ENCODE results near the gene ZNF280D. TPM values are rescaled to one million over a fixed set of nuclear protein-coding genes. Genes with fewer than 3 reads are reported as not detected.

Gene ZNF280D
- total RNA-seq, 3 donors from 2014 or later, result 14.9 to 16.3 (median 15.3) TPM

- Mint-ChIP-seq H3K4me3 (no peak overlapping the region), H3K36me3 (ENCODE audit: insufficient read depth) (no peaks in the 10 kb centered on the region), H3K27me3 (ENCODE audit: low read depth) (no peaks in the 10 kb centered on the region), H3K9me3 (no peaks in the 10 kb centered on the region), H3K4me1 (ENCODE audit: low read depth) (peaks cover 8% of the 10 kb centered on the region)
- DNase-seq (no peak), ATAC-seq (no peak)
Measured at GRCh38 chr15:56736881-56737707, 3.8 kb upstream of the ZNF280D start.

GRCh38 chr15:56736308-56736707 lies 3.0 kb upstream of the ZNF280D start:
- H3K36me3 Mint-ChIP-seq (ENCODE audit: insufficient read depth), result no peaks in the 10 kb centered on the region
- H3K4me1 Mint-ChIP-seq (ENCODE audit: low read depth), result peaks cover 15% of the 10 kb centered on the region
- no peaks in the 10 kb centered on the region for H3K27me3 Mint-ChIP-seq (ENCODE audit: low read depth)
- ATAC-seq (no peak), DNase-seq (no peak)
- no peaks in the 10 kb centered on the region for H3K9me3 Mint-ChIP-seq
- no peak overlapping the region for H3K4me3 Mint-ChIP-seq

GRCh38 chr15:56735589-56735988 lies 2.3 kb upstream of the ZNF280D start:
- no peak for ATAC-seq
- H3K4me3 Mint-ChIP-seq, result no peak overlapping the region
- peaks cover 22% of the 10 kb centered on the region for H3K4me1 Mint-ChIP-seq (ENCODE audit: low read depth)
- H3K9me3 Mint-ChIP-seq, result no peaks in the 10 kb centered on the region
- no peak for DNase-seq
- H3K27me3 Mint-ChIP-seq (ENCODE audit: low read depth), result no peaks in the 10 kb centered on the region
- H3K36me3 Mint-ChIP-seq (ENCODE audit: insufficient read depth), result peaks cover 2% of the 10 kb centered on the region

- Mint-ChIP-seq H3K4me1 (ENCODE audit: low read depth) (peaks cover 30% of the 10 kb centered on the region), H3K4me3 (peak overlapping the region; percentile 69), H3K9me3 (no peaks in the 10 kb centered on the region), H3K27me3 (ENCODE audit: low read depth) (no peaks in the 10 kb centered on the region), H3K36me3 (ENCODE audit: insufficient read depth) (peaks cover 4% of the 10 kb centered on the region)
- ATAC-seq (no peak), DNase-seq (no peak)
Measured at GRCh38 chr15:56734013-56734635, 815 bp upstream of the ZNF280D start.

- peaks cover 33% of the 10 kb centered on the region for H3K4me1 Mint-ChIP-seq (ENCODE audit: low read depth)
- DNase-seq (no peak), ATAC-seq (no peak)
- peak overlapping the region; percentile 93 for H3K4me3 Mint-ChIP-seq
- peaks cover 4% of the 10 kb centered on the region for H3K36me3 Mint-ChIP-seq (ENCODE audit: insufficient read depth)
- H3K9me3 Mint-ChIP-seq, result no peaks in the 10 kb centered on the region
- H3K27me3 Mint-ChIP-seq (ENCODE audit: low read depth), result no peaks in the 10 kb centered on the region
Measured at GRCh38 chr15:56732886-56733135, 498 bp downstream of the ZNF280D start.

GRCh38 chr15:56732135-56732885 lies 999 bp downstream of the ZNF280D start:
- H3K27me3 Mint-ChIP-seq (ENCODE audit: low read depth), result no peaks in the 10 kb centered on the region
- peaks cover 4% of the 10 kb centered on the region for H3K36me3 Mint-ChIP-seq (ENCODE audit: insufficient read depth)
- ATAC-seq (no peak), DNase-seq (no peak)
- H3K9me3 Mint-ChIP-seq, result no peaks in the 10 kb centered on the region
- peaks cover 35% of the 10 kb centered on the region for H3K4me1 Mint-ChIP-seq (ENCODE audit: low read depth)
- peak overlapping the region; percentile 93 for H3K4me3 Mint-ChIP-seq

- Mint-ChIP-seq H3K9me3 (no peaks in the 10 kb centered on the region), H3K4me3 (peak overlapping the region; percentile 93), H3K27me3 (ENCODE audit: low read depth) (no peaks in the 10 kb centered on the region), H3K4me1 (ENCODE audit: low read depth) (peaks cover 39% of the 10 kb centered on the region), H3K36me3 (ENCODE audit: insufficient read depth) (peaks cover 6% of the 10 kb centered on the region)
- no peak for DNase-seq
- ATAC-seq, result no peak
Measured at GRCh38 chr15:56731548-56731947, 1.8 kb downstream of the ZNF280D start.

- H3K27me3 Mint-ChIP-seq (ENCODE audit: low read depth), result no peaks in the 10 kb centered on the region
- peaks cover 8% of the 10 kb centered on the region for H3K36me3 Mint-ChIP-seq (ENCODE audit: insufficient read depth)
- H3K9me3 Mint-ChIP-seq, result no peaks in the 10 kb centered on the region
- H3K4me3 Mint-ChIP-seq, result no peak overlapping the region
- no peak for DNase-seq
- no peak for ATAC-seq
- H3K4me1 Mint-ChIP-seq (ENCODE audit: low read depth), result peaks cover 50% of the 10 kb centered on the region
Measured at GRCh38 chr15:56729561-56729960, 3.7 kb downstream of the ZNF280D start.

GRCh38 chr15:56725386-56725785 lies 7.9 kb downstream of the ZNF280D start:
- H3K9me3 Mint-ChIP-seq, result no peaks in the 10 kb centered on the region
- H3K27me3 Mint-ChIP-seq (ENCODE audit: low read depth), result no peaks in the 10 kb centered on the region
- H3K4me3 Mint-ChIP-seq, result no peak overlapping the region
- ATAC-seq, result no peak
- DNase-seq, result no peak
- H3K4me1 Mint-ChIP-seq (ENCODE audit: low read depth), result peaks cover 50% of the 10 kb centered on the region
- H3K36me3 Mint-ChIP-seq (ENCODE audit: insufficient read depth), result peaks cover 20% of the 10 kb centered on the region

- H3K4me3 Mint-ChIP-seq, result no peak overlapping the region
- H3K36me3 Mint-ChIP-seq (ENCODE audit: insufficient read depth), result peaks cover 21% of the 10 kb centered on the region
- peaks cover 56% of the 10 kb centered on the region for H3K4me1 Mint-ChIP-seq (ENCODE audit: low read depth)
- no peaks in the 10 kb centered on the region for H3K9me3 Mint-ChIP-seq
- DNase-seq (no peak), ATAC-seq (no peak)
- H3K27me3 Mint-ChIP-seq (ENCODE audit: low read depth), result no peaks in the 10 kb centered on the region
Measured at GRCh38 chr15:56724232-56724631, 9.1 kb downstream of the ZNF280D start.

- H3K4me3 Mint-ChIP-seq, result no peak overlapping the region
Measured at GRCh38 chr15:56723787-56724186, 9.5 kb downstream of the ZNF280D start.

GRCh38 chr15:56719774-56720555 lies 13.3 kb downstream of the ZNF280D start:
- DNase-seq, result no peak
- H3K4me1 Mint-ChIP-seq (ENCODE audit: low read depth), result peaks cover 61% of the 10 kb centered on the region

More at GRCh38 chr15:56723787-56724186, 9.5 kb downstream of the ZNF280D start:
- DNase-seq (no peak), ATAC-seq (no peak)
- H3K4me1 Mint-ChIP-seq (ENCODE audit: low read depth), result peaks cover 55% of the 10 kb centered on the region
- H3K27me3 Mint-ChIP-seq (ENCODE audit: low read depth), result no peaks in the 10 kb centered on the region
- peaks cover 21% of the 10 kb centered on the region for H3K36me3 Mint-ChIP-seq (ENCODE audit: insufficient read depth)
- H3K9me3 Mint-ChIP-seq, result no peaks in the 10 kb centered on the region

GRCh38 chr15:56719021-56719612 lies 14.2 kb downstream of the ZNF280D start:
- Mint-ChIP-seq H3K36me3 (ENCODE audit: insufficient read depth) (peaks cover 21% of the 10 kb centered on the region), H3K4me1 (ENCODE audit: low read depth) (peaks cover 54% of the 10 kb centered on the region), H3K27me3 (ENCODE audit: low read depth) (no peaks in the 10 kb centered on the region), H3K9me3 (no peaks in the 10 kb centered on the region), H3K4me3 (no peak overlapping the region)
- ATAC-seq (no peak), DNase-seq (no peak)

More at GRCh38 chr15:56719774-56720555, 13.3 kb downstream of the ZNF280D start:
- no peak for ATAC-seq
- Mint-ChIP-seq H3K27me3 (ENCODE audit: low read depth) (no peaks in the 10 kb centered on the region), H3K9me3 (no peaks in the 10 kb centered on the region), H3K4me3 (no peak overlapping the region), H3K36me3 (ENCODE audit: insufficient read depth) (peaks cover 23% of the 10 kb centered on the region)

GRCh38 chr15:56718560-56718959 lies 14.7 kb downstream of the ZNF280D start:
- peaks cover 19% of the 10 kb centered on the region for H3K36me3 Mint-ChIP-seq (ENCODE audit: insufficient read depth)
- no peaks in the 10 kb centered on the region for H3K27me3 Mint-ChIP-seq (ENCODE audit: low read depth)
- H3K4me3 Mint-ChIP-seq, result no peak overlapping the region
- peaks cover 50% of the 10 kb centered on the region for H3K4me1 Mint-ChIP-seq (ENCODE audit: low read depth)
- H3K9me3 Mint-ChIP-seq, result no peaks in the 10 kb centered on the region
- no peak for DNase-seq
- no peak for ATAC-seq
